Activated CD4-positive, alpha-beta T cell treated with anti-CD3 and anti-CD28 coated beads, Interleukin-2, amount 50 U/mL, for 4 hours (primary cell): ENCODE results near the gene HRC.
A peak's percentile ranks its signal among the peaks of the same experiment; 100 is the strongest.
"Not testable (repeated sequence)": the region's sequence is repeated elsewhere in the genome, so short reads cannot be mapped to it uniquely, and the experiment has no call there.

Experiments
- DNase-seq, 2 experiments: peaks; one replicate each; pipeline ENCODE4 v3.0.0-alpha.2; 2020

The HRC gene

GRCh38 chr19:49157445-49158224, 2.4 kb upstream of the HRC start, which contains the start of gene TRPM4:
TSS of gene TRPM4 (plus strand) at chr19:49157792. CDS start at chr19:49157867, 75 bp downstream.
- peak in 1 of 2 experiments; percentile 16 for DNase-seq

GRCh38 chr19:49155820-49156346, 687 bp upstream of the HRC start:
- no peak for DNase-seq

GRCh38 chr19:49154279-49154678, 917 bp downstream of the HRC start:
- no peak for DNase-seq

GRCh38 chr19:49153167-49153809, 1.9 kb downstream of the HRC start:
- no peak for DNase-seq

- DNase-seq: no peak
These were observed 3.1 kb downstream of the HRC start for GRCh38 chr19:49152119-49152550.

GRCh38 chr19:49151267-49152118, 3.7 kb downstream of the HRC start:
- no peak for DNase-seq

- DNase-seq: no peak
These were observed 4.3 kb downstream of the HRC start for GRCh38 chr19:49150944-49151243.

GRCh38 chr19:49150106-49150943, 4.9 kb downstream of the HRC start:
- DNase-seq: peak; percentile 15 to 23

GRCh38 chr19:49149652-49150105, 5.5 kb downstream of the HRC start:
- DNase-seq: no peak

- DNase-seq: peak; percentile 74
These were observed 6.2 kb downstream of the HRC start for GRCh38 chr19:49148784-49149651.

- DNase-seq: no peak
These were observed 7.0 kb downstream of the HRC start for GRCh38 chr19:49148044-49148682.

GRCh38 chr19:49146408-49146770, 8.8 kb downstream of the HRC start:
- not testable (repeated sequence) for DNase-seq

- peak; percentile 69 to 74 for DNase-seq
These were observed 9.4 kb downstream of the HRC start for GRCh38 chr19:49145573-49146407.

- peak; percentile 41 to 42 for DNase-seq
These were observed 12.3 kb downstream of the HRC start for GRCh38 chr19:49142866-49143335.

GRCh38 chr19:49141352-49141751, 13.8 kb downstream of the HRC start:
- DNase-seq: no peak

GRCh38 chr19:49140951-49141350, 14.2 kb downstream of the HRC start:
- DNase-seq: no peak

- DNase-seq: no peak
These were observed 18.4 kb downstream of the HRC start for GRCh38 chr19:49136771-49137171.

- no peak for DNase-seq
These were observed 19.5 kb downstream of the HRC start for GRCh38 chr19:49135686-49136085.

GRCh38 chr19:49133621-49134454, 21.4 kb downstream of the HRC start:
- peak; percentile 42 to 46 for DNase-seq
